CD4-positive, alpha-beta T cell (primary cell): ENCODE data around the gene ZBTB39. TPM values are rescaled to one million over a fixed set of nuclear protein-coding genes. Genes with fewer than 3 reads are reported as not detected.

Experiments
- ATAC-seq: fragments of 200-7000 bp; cut with Tn5 transposase; one replicate; pipeline ENCODE4 v1.10.0; 2022; ENCODE audit warnings: mild to moderate bottlenecking; ENCODE audit not compliant: poor library complexity
- CTCF ChIA-PET: fragments of 350-600 bp; sonication (Branson Sonifier 250); formaldehyde crosslinking; loops from one replicate; lab custom pipeline; 2021; ENCODE audit warnings: antibody characterized with exemption, inconsistent platforms; lab: Charles Lee
- POLR2A ChIA-PET: fragments of 350-600 bp; sonication (Branson Sonifier 250); formaldehyde crosslinking; loops from one replicate; lab custom pipeline; 2021; ENCODE audit warnings: antibody characterized with exemption, inconsistent platforms; lab: Charles Lee
- DNase-seq, 14 experiments: peaks; one replicate each; pipeline ENCODE4 v3.0.0-alpha.2; 2013 to 2020; ENCODE audit warnings: mixed read lengths in 2 of 14
- H3K27ac ChIP-seq, 2 donors: one replicate each; pipeline versions ENCODE4 v1.5.1 to v1.7.0; 2013; ENCODE audit warnings: low read length in 2 of 2, low read depth in 1 of 2, mild to moderate bottlenecking in 1 of 2
- H3K27me3 ChIP-seq, 2 experiments: 1 replicate in 1 of 2; 2 replicates in 1 of 2; pipeline versions ENCODE4 v1.6.1 to v1.7.0; 2013; ENCODE audit warnings: low read length in 2 of 2, control low read depth in 1 of 2, mild to moderate bottlenecking in 1 of 2, moderate library complexity in 1 of 2; ENCODE audit not compliant: insufficient read depth in 2 of 2, control insufficient read depth in 1 of 2
- H3K36me3 ChIP-seq: one replicate; pipeline ENCODE4 v1.6.1; 2013; ENCODE audit warnings: low read length, control low read depth; ENCODE audit not compliant: insufficient read depth
- H3K4me1 ChIP-seq: one replicate; pipeline ENCODE4 v1.6.1; 2013; ENCODE audit warnings: low read length, control low read depth; ENCODE audit not compliant: insufficient read depth
- H3K4me3 ChIP-seq: one replicate; pipeline ENCODE4 v1.5.1; 2013; ENCODE audit warnings: mild to moderate bottlenecking, low read length, moderate library complexity
- H3K9me3 ChIP-seq, 2 experiments: 1 replicate in 1 of 2; 2 replicates in 1 of 2; pipeline versions ENCODE4 v1.6.1 to v1.7.0; 2013; ENCODE audit warnings: low read length in 2 of 2, mild to moderate bottlenecking in 2 of 2, control low read depth in 1 of 2, moderate library complexity in 1 of 2; ENCODE audit not compliant: control insufficient read depth in 1 of 2, insufficient read depth in 1 of 2
- H3K27ac Mint-ChIP-seq: one replicate; pipeline ENCODE4 v1.8.0; 2020; ENCODE audit warnings: mixed read lengths
- H3K27me3 Mint-ChIP-seq: one replicate; pipeline ENCODE4 v1.8.0; 2021; ENCODE audit warnings: mixed read lengths
- H3K36me3 Mint-ChIP-seq: one replicate; pipeline ENCODE4 v1.8.0; 2021; ENCODE audit warnings: low read depth, mixed read lengths
- H3K4me1 Mint-ChIP-seq: one replicate; pipeline ENCODE4 v1.8.0; 2021; ENCODE audit warnings: low read depth, mixed read lengths
- H3K4me3 Mint-ChIP-seq: one replicate; pipeline ENCODE4 v1.8.0; 2020; ENCODE audit warnings: mild to moderate bottlenecking, mixed read lengths
- H3K9me3 Mint-ChIP-seq: one replicate; pipeline ENCODE4 v1.8.0; 2020; ENCODE audit warnings: mixed read lengths
- intact Hi-C, 2 experiments: fragments of 100-400 bp; cut with DNase I in 1 of 2; cut with micrococcal nuclease in 1 of 2; formaldehyde crosslinking; loops; one replicate each; pipeline versions ENCODE4 v1.15.1 to v1.9.0; 2023 to 2025; cut with DNase I, micrococcal nuclease
- total RNA-seq, 174 experiments: library from RNA in 2 of 174; stranded (reverse) in 2 of 174; gene quantifications; one replicate each; pipeline ENCODE4 v1.2.3 and lab custom pipeline; 2021 to 2026
- TF ChIP-seq, protein P1 (sequence below): fragments of 200-600 bp; IDR thresholded peaks from one replicate; pipeline ENCODE4 v1.8.0; 2022; ENCODE audit warnings: antibody characterized with exemption, mild to moderate bottlenecking

Gene ZBTB39
- total RNA-seq, 2 experiments from 2014 or later, result 6.9 to 8.0 TPM

- TF ChIP-seq, protein P1, sequence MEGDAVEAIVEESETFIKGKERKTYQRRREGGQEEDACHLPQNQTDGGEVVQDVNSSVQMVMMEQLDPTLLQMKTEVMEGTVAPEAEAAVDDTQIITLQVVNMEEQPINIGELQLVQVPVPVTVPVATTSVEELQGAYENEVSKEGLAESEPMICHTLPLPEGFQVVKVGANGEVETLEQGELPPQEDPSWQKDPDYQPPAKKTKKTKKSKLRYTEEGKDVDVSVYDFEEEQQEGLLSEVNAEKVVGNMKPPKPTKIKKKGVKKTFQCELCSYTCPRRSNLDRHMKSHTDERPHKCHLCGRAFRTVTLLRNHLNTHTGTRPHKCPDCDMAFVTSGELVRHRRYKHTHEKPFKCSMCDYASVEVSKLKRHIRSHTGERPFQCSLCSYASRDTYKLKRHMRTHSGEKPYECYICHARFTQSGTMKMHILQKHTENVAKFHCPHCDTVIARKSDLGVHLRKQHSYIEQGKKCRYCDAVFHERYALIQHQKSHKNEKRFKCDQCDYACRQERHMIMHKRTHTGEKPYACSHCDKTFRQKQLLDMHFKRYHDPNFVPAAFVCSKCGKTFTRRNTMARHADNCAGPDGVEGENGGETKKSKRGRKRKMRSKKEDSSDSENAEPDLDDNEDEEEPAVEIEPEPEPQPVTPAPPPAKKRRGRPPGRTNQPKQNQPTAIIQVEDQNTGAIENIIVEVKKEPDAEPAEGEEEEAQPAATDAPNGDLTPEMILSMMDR, result no peak
- H3K36me3 ChIP-seq, result no peaks in the 10 kb centered on the region
- no peaks in the 10 kb centered on the region for H3K27me3 Mint-ChIP-seq
- H3K4me3 Mint-ChIP-seq, result no peak overlapping the region
- intact Hi-C loops, result loop anchor here in 1 of 2 experiments (1.0 kb wide), 1 partner anchor 54 kb away; no protein-coding TSS in a partner anchor
- H3K9me3 ChIP-seq, result no peaks in the 10 kb centered on the region
- H3K9me3 Mint-ChIP-seq, result no peaks in the 10 kb centered on the region
- ATAC-seq (no peak), DNase-seq (peak in 1 of 14 experiments; percentile 8)
- ChIA-PET CTCF (interaction anchor here (1.3 kb wide), 1 partner anchor 55 kb away, joined by 4 read pairs; no protein-coding TSS in a partner anchor), POLR2A (interaction anchor here (0.9 to 1.7 kb wide), 6 partner anchors 18 to 101 kb away, joined by 3 to 7 read pairs (median 4); partner anchors contain the start of genes NEMP1 and STAT6)
- H3K27ac Mint-ChIP-seq, result peak overlapping the region; percentile 45
- H3K27ac ChIP-seq, result peak overlapping the region in 1 of 2 donors; percentile 29
- peaks cover 42% of the 10 kb centered on the region for H3K4me1 ChIP-seq
- peaks cover 2% of the 10 kb centered on the region for H3K36me3 Mint-ChIP-seq
- H3K4me3 ChIP-seq, result no peak overlapping the region
- H3K4me1 Mint-ChIP-seq, result peaks cover 67% of the 10 kb centered on the region
- H3K27me3 ChIP-seq, result no peaks in the 10 kb centered on the region
These were observed 4.4 kb upstream of the ZBTB39 start for GRCh38 chr12:57010627-57011247.

GRCh38 chr12:57009949-57010626 lies 3.7 kb upstream of the ZBTB39 start:
- peak in 1 of 14 experiments; percentile 5 for DNase-seq
- Mint-ChIP-seq H3K36me3 (peaks cover 9% of the 10 kb centered on the region), H3K4me3 (no peak overlapping the region), H3K27me3 (no peaks in the 10 kb centered on the region), H3K9me3 (no peaks in the 10 kb centered on the region), H3K4me1 (peaks cover 67% of the 10 kb centered on the region), H3K27ac (no peak overlapping the region)
- TF ChIP-seq, protein P1, result no peak
- Histone ChIP-seq H3K4me1 (peaks cover 48% of the 10 kb centered on the region), H3K27me3 (no peaks in the 10 kb centered on the region), H3K27ac (no peak overlapping the region), H3K36me3 (no peaks in the 10 kb centered on the region), H3K9me3 (no peaks in the 10 kb centered on the region), H3K4me3 (no peak overlapping the region)
- intact Hi-C loops, result loop anchor here (5.0 kb wide), 2 partner anchors 172 to 253 kb away; no protein-coding TSS in a partner anchor
- ChIA-PET POLR2A (interaction anchor here (0.9 to 1.6 kb wide), 4 partner anchors 19 to 84 kb away, joined by 3 to 7 read pairs (median 3); no protein-coding TSS in a partner anchor), CTCF (interaction anchor here (1.3 kb wide), 1 partner anchor 56 kb away, joined by 4 read pairs; no protein-coding TSS in a partner anchor)
- no peak for ATAC-seq

- Mint-ChIP-seq H3K27me3 (no peaks in the 10 kb centered on the region), H3K9me3 (no peaks in the 10 kb centered on the region), H3K27ac (peak overlapping the region; percentile 81), H3K4me1 (peaks cover 76% of the 10 kb centered on the region), H3K4me3 (peak overlapping the region; percentile 82), H3K36me3 (peaks cover 28% of the 10 kb centered on the region)
- H3K4me3 ChIP-seq, result no peak overlapping the region
- DNase-seq (peak in 4 of 14 experiments; percentile 26 to 77 (median 74)), ATAC-seq (peak; percentile 58)
- H3K36me3 ChIP-seq, result peaks cover 13% of the 10 kb centered on the region
- intact Hi-C loops, result loop anchor here (1.0 to 5.0 kb wide), 4 partner anchors 54 to 251 kb away; no protein-coding TSS in a partner anchor
- H3K27ac ChIP-seq, result no peak overlapping the region
- POLR2A ChIA-PET, result interaction anchor here (0.9 to 2.2 kb wide), 6 partner anchors 23 to 104 kb away, joined by 3 to 19 read pairs (median 6); partner anchors contain the start of gene STAT6
- H3K27me3 ChIP-seq, result no peaks in the 10 kb centered on the region
- H3K9me3 ChIP-seq, result no peaks in the 10 kb centered on the region
- TF ChIP-seq, protein P1, result peak; percentile 82
- peaks cover 56% of the 10 kb centered on the region for H3K4me1 ChIP-seq
- CTCF ChIA-PET, result interaction anchor here (0.5 to 1.8 kb wide), 8 partner anchors 14 to 104 kb away, joined by 3 to 8 read pairs (median 5); no protein-coding TSS in a partner anchor
These were observed 1.8 kb upstream of the ZBTB39 start for GRCh38 chr12:57008178-57008577.
